Fibroblast of skin of scalp (primary cell): ENCODE results near the gene PCOLCE2.
A peak's percentile ranks its signal among the peaks of the same experiment; 100 is the strongest.

ENCODE experiments used
- DNase-seq: peaks from one replicate; pipeline ENCODE4 v3.0.0-alpha.2; 2013

Gene PCOLCE2

DNA sequence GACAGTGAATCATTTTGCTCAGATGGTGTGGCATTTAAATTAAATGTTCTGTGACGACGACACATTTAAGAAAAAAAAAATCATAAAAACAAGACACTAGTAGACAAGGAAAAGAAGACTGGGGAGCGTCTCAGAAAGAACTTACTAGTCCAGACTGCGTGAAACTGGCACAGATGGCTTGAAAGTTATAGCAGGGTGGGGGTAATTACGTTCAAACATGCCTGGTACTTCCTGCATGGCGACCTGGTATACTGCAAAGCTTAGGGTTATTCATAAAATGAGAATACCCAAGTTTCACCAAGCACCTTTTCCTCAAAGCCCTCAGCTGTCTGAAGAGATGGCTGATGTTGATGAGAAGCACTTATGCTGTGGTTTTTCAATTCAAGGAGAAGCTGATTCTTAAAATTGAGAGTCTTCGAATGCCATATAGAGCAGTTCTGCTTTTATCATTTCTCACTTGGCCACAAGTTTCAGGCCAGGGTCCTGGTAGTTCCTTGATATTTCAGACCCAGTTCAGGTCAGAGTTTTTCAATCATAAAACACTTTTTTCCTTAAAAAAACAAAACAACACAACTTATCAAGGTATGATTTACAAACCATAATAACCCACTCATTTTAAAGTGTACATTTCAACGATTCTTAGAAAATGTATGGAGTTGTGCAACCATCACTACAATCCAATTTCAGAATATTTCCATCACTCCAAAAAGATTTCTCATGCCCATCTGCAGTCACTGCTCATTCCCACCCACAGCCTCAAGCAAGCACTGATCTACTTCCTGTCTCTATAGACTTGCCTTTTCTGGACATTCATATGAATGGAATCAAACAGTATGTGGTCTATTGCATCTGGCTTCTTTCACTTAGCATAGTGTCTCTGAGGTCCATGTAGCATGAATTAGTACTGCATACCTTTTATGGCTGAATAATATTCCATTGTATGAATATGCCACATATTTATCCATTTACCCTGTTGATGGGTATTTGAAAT lies 24.7 kb downstream of the PCOLCE2 start:
- DNase-seq, result peak; percentile 40

GRCh38 chr3:142863010-142863817 lies 25.7 kb downstream of the PCOLCE2 start:
- DNase-seq, result peak; percentile 48

DNA sequence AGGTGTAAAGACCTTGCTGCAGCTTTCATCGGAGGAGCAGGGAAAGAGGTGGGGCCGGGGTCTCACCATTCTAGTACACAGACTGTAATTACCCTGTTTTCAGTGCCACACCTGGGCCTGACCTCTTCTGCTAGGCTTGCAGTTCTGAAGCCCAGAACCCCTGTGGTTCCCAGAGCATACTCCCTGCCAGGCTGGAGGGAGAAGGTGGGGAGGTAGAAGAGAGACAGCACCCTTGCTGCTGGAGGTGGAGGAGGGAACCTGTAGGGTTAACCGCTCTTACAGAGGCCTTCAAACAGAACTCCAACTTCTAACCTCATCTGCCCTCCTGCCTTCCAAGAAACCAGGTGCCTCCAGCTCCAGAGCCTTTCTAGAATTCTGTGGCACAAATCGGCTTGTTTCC lies 27.0 kb downstream of the PCOLCE2 start:
- no peak for DNase-seq

DNA sequence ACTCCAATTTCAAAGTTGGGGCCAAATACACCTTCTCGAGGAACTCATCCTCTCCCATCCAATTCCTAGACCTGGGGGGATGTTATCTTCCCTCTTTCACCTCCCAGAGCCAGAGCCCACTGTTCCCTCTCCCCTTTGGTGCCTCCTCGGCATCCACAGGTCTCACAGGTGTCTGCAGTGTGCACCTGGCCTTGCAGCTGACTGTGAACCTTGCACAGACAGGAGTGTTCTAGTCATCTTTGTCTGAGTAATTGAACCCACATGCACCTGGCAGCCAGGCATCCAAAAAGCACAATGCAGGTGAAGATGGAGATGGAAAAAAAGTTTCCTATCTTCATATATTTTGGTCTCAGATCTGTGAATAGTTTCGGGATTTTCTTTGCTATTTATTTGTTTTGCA lies 30.8 kb downstream of the PCOLCE2 start:
- no peak for DNase-seq

GRCh38 chr3:142857056-142857455 lies 31.8 kb downstream of the PCOLCE2 start:
- DNase-seq, result no peak

- peak; percentile 60 for DNase-seq
These were observed 35.4 kb downstream of the PCOLCE2 start for GRCh38 chr3:142853270-142854168.

DNA sequence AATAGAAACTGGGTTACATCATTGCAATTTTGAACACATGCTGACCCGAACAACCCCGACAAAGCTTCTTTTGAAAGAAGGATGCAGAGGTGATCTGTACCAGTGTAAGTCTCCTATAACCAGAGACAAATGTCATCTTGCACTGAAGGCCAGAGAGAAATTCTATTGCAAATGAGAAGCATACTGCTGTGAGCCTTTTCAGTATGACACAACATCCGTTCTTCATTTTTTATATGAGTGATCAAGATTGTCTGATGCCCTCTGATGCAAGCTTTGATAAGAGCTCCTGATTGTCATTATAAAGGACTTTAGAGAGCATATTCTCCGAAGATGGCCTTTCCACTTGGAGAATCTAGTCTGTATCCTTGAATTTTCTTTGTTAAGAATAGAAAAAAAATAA lies 36.9 kb downstream of the PCOLCE2 start:
- DNase-seq, result no peak

- peak; percentile 74 for DNase-seq
These were observed 38.4 kb downstream of the PCOLCE2 start for GRCh38 chr3:142850395-142851023.

DNA sequence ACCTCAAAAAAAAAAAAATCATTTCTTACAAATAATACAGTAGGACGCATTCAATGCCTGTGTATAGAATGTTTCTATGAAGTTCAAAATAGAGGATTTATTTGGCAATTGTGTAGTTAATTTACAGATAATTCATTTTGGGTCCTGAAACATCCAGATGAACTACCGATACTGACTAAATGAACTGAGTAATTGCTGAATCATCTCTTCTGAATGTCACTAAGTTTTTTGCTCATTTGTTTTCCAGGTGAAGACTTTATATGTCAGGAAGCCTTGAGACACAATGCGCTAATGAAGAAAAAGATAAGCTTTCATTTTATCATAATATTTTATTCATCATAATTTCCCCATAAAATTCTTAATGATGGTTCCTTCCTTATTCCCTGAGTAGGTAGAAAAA lies 39.7 kb downstream of the PCOLCE2 start:
- no peak for DNase-seq

DNA sequence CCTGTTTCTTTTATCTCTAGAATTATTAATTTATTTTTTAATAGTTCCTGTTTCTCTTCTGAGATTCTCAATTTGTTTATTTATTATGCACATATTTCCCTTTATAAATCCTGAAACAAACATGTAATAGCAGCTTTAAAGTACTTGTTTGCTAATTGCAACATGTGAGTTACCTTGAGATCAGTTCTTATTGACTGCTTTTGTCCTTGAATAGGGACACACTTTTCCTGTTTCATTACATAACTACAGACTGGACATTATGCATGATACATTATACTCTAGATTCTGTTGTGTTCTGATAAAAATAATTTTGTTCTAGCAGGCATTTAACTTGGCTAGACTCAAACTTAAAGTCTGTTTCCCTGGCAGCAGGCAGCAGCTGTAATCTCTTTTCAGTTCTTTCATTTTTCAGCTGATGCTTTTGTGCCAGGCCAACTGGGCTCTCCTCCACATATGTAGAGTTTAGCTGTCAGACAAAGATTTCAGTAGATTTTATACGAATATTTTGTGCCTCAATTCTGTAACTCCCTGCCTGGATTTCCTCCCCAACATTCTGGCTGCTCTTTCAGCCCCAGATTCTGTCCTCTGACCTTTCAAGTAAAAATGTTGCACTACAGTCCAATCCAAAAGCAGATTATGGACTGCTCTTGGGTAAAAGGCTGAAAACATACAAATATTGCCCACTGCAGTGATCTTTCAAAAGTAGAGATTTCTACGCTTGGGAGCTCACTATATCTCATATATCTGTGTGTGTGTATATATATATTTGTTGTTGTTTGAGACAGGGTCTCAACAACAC lies 41.9 kb downstream of the PCOLCE2 start:
- no peak for DNase-seq

DNA sequence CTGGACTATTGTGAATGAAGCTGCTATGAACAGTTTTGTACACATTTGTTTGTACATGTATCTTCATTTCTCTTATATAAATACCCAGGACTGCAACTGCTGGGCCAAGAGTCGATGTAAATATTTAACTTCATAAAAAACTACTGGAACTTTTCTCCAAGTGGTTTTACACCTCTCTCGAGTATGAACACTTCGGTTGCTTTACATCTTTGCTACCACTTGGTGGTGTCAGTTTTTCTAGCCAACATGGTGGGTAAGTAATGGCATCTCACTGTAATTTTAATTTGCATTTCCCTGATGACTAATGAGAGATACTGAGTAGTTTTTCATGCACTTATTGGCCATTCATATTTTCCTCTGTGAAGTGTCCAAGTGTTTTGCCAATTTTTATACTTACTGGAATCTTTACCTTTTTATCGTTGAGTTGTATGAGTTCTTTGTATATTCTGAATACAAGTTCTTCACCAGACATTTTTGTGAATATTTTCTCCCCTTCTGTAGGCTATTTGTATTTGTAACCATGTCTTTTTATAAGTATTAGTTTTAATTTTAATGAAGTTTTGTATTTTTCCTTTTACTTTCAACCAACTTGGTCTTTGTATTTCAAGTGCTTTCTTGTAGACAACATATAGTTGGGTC lies 44.4 kb downstream of the PCOLCE2 start:
- peak; percentile 48 for DNase-seq

- DNase-seq, result no peak
These were observed 49.1 kb downstream of the PCOLCE2 start for GRCh38 chr3:142839831-142840230.

GRCh38 chr3:142837526-142837925 lies 51.4 kb downstream of the PCOLCE2 start:
- no peak for DNase-seq

GRCh38 chr3:142828703-142829305 lies 60.1 kb downstream of the PCOLCE2 start:
- peak; percentile 72 for DNase-seq

- DNase-seq, result no peak
These were observed 69.7 kb downstream of the PCOLCE2 start for GRCh38 chr3:142819179-142819578.

DNA sequence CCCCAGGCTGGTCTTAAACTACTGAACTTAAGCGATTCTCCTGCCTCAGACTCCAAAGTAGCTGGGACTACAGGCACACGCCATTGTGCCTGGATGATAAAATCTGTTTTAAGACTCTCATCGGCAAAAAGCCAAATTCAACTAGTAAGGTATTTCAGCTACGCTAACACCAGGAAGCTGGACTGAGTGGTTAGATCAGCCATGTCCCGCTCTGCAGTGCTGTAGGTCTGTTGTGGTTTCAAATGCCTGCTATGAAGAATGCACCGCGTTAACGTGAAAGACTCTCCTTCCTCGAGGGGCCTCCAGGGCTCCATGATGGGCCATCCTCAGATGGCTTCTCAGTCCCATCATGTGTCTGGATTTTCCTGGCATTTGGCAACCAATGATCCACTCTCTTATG lies 70.2 kb downstream of the PCOLCE2 start:
- DNase-seq, result peak; percentile 52

GRCh38 chr3:142817897-142818296 lies 71.0 kb downstream of the PCOLCE2 start:
- DNase-seq, result peak; percentile 8

- DNase-seq, result no peak
These were observed 71.5 kb downstream of the PCOLCE2 start for GRCh38 chr3:142817356-142817755.

DNA sequence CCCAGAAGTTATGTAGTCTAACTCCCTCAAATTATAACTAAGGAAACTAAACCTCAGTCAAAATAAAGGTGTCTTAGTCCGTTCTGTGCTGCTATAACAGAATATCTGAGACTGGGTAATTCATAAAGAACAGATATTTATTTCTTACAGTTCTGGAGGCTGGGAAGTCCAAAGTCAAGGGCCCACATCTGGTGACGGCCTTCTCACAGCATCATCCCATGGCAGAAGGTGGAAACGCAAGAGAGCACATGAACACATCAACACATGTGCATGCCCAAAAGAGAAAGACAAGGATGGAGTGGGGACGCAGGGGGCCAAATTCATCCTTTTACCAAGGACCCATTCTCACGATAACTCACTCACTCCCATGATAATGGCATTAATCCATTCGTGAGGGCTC lies 73.1 kb downstream of the PCOLCE2 start:
- DNase-seq, result no peak

DNA sequence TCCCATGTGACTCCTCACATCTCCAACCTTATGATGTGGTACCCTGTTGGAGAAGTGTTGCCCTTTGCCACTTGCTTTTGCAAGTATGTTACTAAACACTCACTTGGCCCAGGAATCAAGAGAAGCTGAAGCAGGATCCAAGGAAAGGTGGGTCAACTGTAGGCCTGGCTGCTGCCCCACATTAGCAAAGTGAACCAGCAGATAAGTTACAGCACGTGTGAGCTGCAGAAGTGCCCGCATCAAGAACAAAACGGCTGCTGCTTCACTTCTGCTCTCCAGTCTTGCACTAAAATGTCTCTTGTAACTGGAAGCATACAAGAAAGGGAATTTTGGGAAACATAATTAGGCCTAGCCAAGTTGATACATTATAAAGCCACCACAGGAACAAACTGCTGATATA lies 79.6 kb downstream of the PCOLCE2 start:
- no peak for DNase-seq
